Mesenchymal stem cell (in vitro differentiated cells and primary cell): Measurements from ENCODE around the gene TMEM63A.

Experiments used
- DNase-seq: peaks from one replicate; pipeline ENCODE4 v3.0.0-alpha.2; 2013
- H2AFZ ChIP-seq: one replicate; pipeline ENCODE4 v1.6.1; 2013; ENCODE audit warnings: low read depth, mild to moderate bottlenecking, control low read depth, inconsistent platforms, low read length, moderate library complexity
- H2AK5ac ChIP-seq: 2 replicates; pipeline ENCODE4 v1.6.1; 2013; ENCODE audit warnings: low read length, moderate library complexity, mild to moderate bottlenecking, inconsistent platforms; ENCODE audit not compliant: severe bottlenecking
- H2BK120ac ChIP-seq: one replicate; pipeline ENCODE4 v1.6.1; 2013; ENCODE audit warnings: low read depth, mild to moderate bottlenecking, inconsistent platforms, low read length, moderate library complexity
- H2BK12ac ChIP-seq, 2 experiments: one replicate each; pipeline ENCODE4 v1.6.1; 2013; ENCODE audit warnings: inconsistent platforms in 2 of 2, low read length in 2 of 2, mild to moderate bottlenecking in 2 of 2, moderate library complexity in 2 of 2, control low read depth in 1 of 2
- H2BK15ac ChIP-seq: one replicate; pipeline ENCODE4 v1.6.1; 2013; ENCODE audit warnings: mild to moderate bottlenecking, low read depth, inconsistent platforms; ENCODE audit not compliant: poor library complexity, severe bottlenecking
- H2BK5ac ChIP-seq: 2 replicates; pipeline ENCODE4 v1.6.1; 2013; ENCODE audit warnings: low read depth, mild to moderate bottlenecking, low read length, control low read depth, inconsistent platforms; ENCODE audit not compliant: poor library complexity, severe bottlenecking
- H3K14ac ChIP-seq, 2 experiments: one replicate each; pipeline ENCODE4 v1.6.1; 2013; ENCODE audit warnings: inconsistent platforms in 2 of 2, low read length in 2 of 2, control low read depth in 1 of 2, mild to moderate bottlenecking in 1 of 2, moderate library complexity in 1 of 2
- H3K18ac ChIP-seq, 2 experiments: one replicate each; pipeline ENCODE4 v1.6.1; 2013; ENCODE audit warnings: inconsistent platforms in 2 of 2, low read length in 2 of 2, control low read depth in 1 of 2, low read depth in 1 of 2, mild to moderate bottlenecking in 1 of 2
- H3K23ac ChIP-seq, 2 experiments: one replicate each; pipeline ENCODE4 v1.6.1; 2013; ENCODE audit warnings: inconsistent platforms in 2 of 2, low read length in 2 of 2, mild to moderate bottlenecking in 2 of 2, moderate library complexity in 2 of 2, control low read depth in 1 of 2
- H3K27ac ChIP-seq: 2 replicates; pipeline ENCODE4 v1.5.1; 2013; ENCODE audit warnings: mild to moderate bottlenecking, moderate library complexity, low read length, control low read depth, inconsistent platforms; ENCODE audit not compliant: poor library complexity, severe bottlenecking
- H3K27me3 ChIP-seq, 2 experiments: 2 replicates each; pipeline versions ENCODE4 v1.6.1 to v1.7.0; 2013; ENCODE audit warnings: low read length in 2 of 2, mild to moderate bottlenecking in 2 of 2, moderate library complexity in 2 of 2, control low read depth in 1 of 2, inconsistent platforms in 1 of 2; ENCODE audit not compliant: control insufficient read depth in 1 of 2, insufficient read depth in 1 of 2
- H3K36me3 ChIP-seq, 2 experiments: 2 replicates each; pipeline versions ENCODE4 v1.6.1 to v1.7.0; 2013; ENCODE audit warnings: low read length in 2 of 2, control low read depth in 1 of 2, inconsistent platforms in 1 of 2, low read depth in 1 of 2, mild to moderate bottlenecking in 1 of 2; ENCODE audit not compliant: insufficient read depth in 2 of 2, control insufficient read depth in 1 of 2
- H3K4ac ChIP-seq, 2 experiments: one replicate each; pipeline ENCODE4 v1.6.1; 2013; ENCODE audit warnings: inconsistent platforms in 2 of 2, low read length in 2 of 2, mild to moderate bottlenecking in 2 of 2, moderate library complexity in 2 of 2, control low read depth in 1 of 2, low read depth in 1 of 2
- H3K4me1 ChIP-seq: 2 replicates; pipeline ENCODE4 v1.6.1; 2013; ENCODE audit warnings: low read depth, low read length, control low read depth; ENCODE audit not compliant: control insufficient read depth, insufficient read depth
- H3K4me2 ChIP-seq: 2 replicates; pipeline ENCODE4 v1.6.1; 2013; ENCODE audit warnings: low read length, mild to moderate bottlenecking, inconsistent platforms; ENCODE audit not compliant: poor library complexity, severe bottlenecking
- H3K4me3 ChIP-seq, 2 experiments: 2 replicates each; pipeline versions ENCODE4 v1.5.1 to v1.7.0; 2013; ENCODE audit warnings: low read length in 2 of 2, mild to moderate bottlenecking in 2 of 2, control low read depth in 1 of 2, low read depth in 1 of 2; ENCODE audit not compliant: insufficient read depth in 1 of 2
- H3K79me1 ChIP-seq: replicated peaks from 2 replicates; pipeline ENCODE4 v1.6.1; 2013; ENCODE audit warnings: mild to moderate bottlenecking, control low read depth, low read length, inconsistent platforms; ENCODE audit not compliant: poor library complexity, severe bottlenecking
- H3K9ac ChIP-seq: 2 replicates; pipeline ENCODE4 v1.7.0; 2013; ENCODE audit warnings: mild to moderate bottlenecking, low read length, moderate library complexity
- H3K9me3 ChIP-seq: 2 replicates; pipeline ENCODE4 v1.7.0; 2013; ENCODE audit warnings: mild to moderate bottlenecking, low read length; ENCODE audit not compliant: control insufficient read depth
- H4K8ac ChIP-seq: one replicate; pipeline ENCODE4 v1.6.1; 2013; ENCODE audit warnings: inconsistent platforms, mild to moderate bottlenecking, low read length, moderate library complexity
- H4K91ac ChIP-seq: one replicate; pipeline ENCODE4 v1.6.1; 2013; ENCODE audit warnings: mild to moderate bottlenecking, low read length, inconsistent platforms
- WGBS: methylation state at CpG from one replicate; pipeline ENCODE4 v1.1.7; 2013; ENCODE audit warnings: mixed read lengths; 5-methylcytosine and 5-hydroxymethylcytosine counted together

TMEM63A gene

GRCh38 chr1:225825078-225825477 lies 57.1 kb downstream of the TMEM63A start:
- no peak overlapping the region for H4K91ac ChIP-seq
- no peaks in the 10 kb centered on the region for H3K27me3 ChIP-seq
- no peak overlapping the region for H2AK5ac ChIP-seq
- 93% methylated on average over 6 of the region's 6 CpGs for WGBS
- no peak overlapping the region for H3K27ac ChIP-seq
- no peak overlapping the region for H2BK120ac ChIP-seq
- no peaks in the 10 kb centered on the region for H3K4me1 ChIP-seq
- no peak for DNase-seq
- H2BK15ac ChIP-seq = no peak overlapping the region
- no peak overlapping the region for H2BK5ac ChIP-seq
- peak overlapping the region; percentile 55 for H3K9ac ChIP-seq
- no peak overlapping the region for H4K8ac ChIP-seq
- H3K23ac ChIP-seq = no peak overlapping the region
- no peak overlapping the region for H2BK12ac ChIP-seq
- no peak overlapping the region for H3K18ac ChIP-seq
- H3K36me3 ChIP-seq = peaks cover 23 to 28% of the 10 kb centered on the region in 2 experiments
- no peaks in the 10 kb centered on the region for H3K9me3 ChIP-seq
- H3K4ac ChIP-seq = no peak overlapping the region
- peaks cover 28% of the 10 kb centered on the region for H3K79me1 ChIP-seq
- no peak overlapping the region for H2AFZ ChIP-seq
- no peak overlapping the region for H3K14ac ChIP-seq
- no peak overlapping the region for H3K4me3 ChIP-seq
- no peak overlapping the region for H3K4me2 ChIP-seq

- Histone ChIP-seq H3K27ac (no peak overlapping the region), H2BK5ac (no peak overlapping the region), H2BK120ac (no peak overlapping the region), H3K18ac (no peak overlapping the region), H3K14ac (no peak overlapping the region), H2BK15ac (no peak overlapping the region), H3K4me2 (no peak overlapping the region), H3K23ac (no peak overlapping the region), H2AK5ac (no peak overlapping the region), H3K9ac (no peak overlapping the region), H3K4ac (no peak overlapping the region), H3K4me1 (no peaks in the 10 kb centered on the region), H2BK12ac (no peak overlapping the region), H2AFZ (no peak overlapping the region), H3K36me3 (peaks cover 19 to 28% of the 10 kb centered on the region in 2 experiments), H4K8ac (no peak overlapping the region), H3K27me3 (no peaks in the 10 kb centered on the region), H3K4me3 (no peak overlapping the region), H3K79me1 (peaks cover 31% of the 10 kb centered on the region), H4K91ac (no peak overlapping the region), H3K9me3 (no peaks in the 10 kb centered on the region)
- WGBS = 87% methylated on average over 9 of the region's 12 CpGs
- no peak for DNase-seq
These were observed 57.6 kb downstream of the TMEM63A start for GRCh38 chr1:225824533-225824941.

GRCh38 chr1:225823811-225824261 lies 58.3 kb downstream of the TMEM63A start:
- no peak overlapping the region for H3K27ac ChIP-seq

GRCh38 chr1:225822655-225823403 lies 59.4 kb downstream of the TMEM63A start:
- H3K4me2 ChIP-seq = no peak overlapping the region
- no peak overlapping the region for H3K14ac ChIP-seq
- no peaks in the 10 kb centered on the region for H3K9me3 ChIP-seq
- DNase-seq = no peak
- no peak overlapping the region for H3K4ac ChIP-seq
- no peaks in the 10 kb centered on the region for H3K27me3 ChIP-seq
- H2BK120ac ChIP-seq = no peak overlapping the region
- peaks cover 10 to 17% of the 10 kb centered on the region in 2 experiments for H3K36me3 ChIP-seq
- 93% methylated on average over 11 of the region's 12 CpGs for WGBS
- H3K18ac ChIP-seq = no peak overlapping the region
- H3K23ac ChIP-seq = no peak overlapping the region
- H3K9ac ChIP-seq = peak overlapping the region; percentile 13
- no peak overlapping the region for H4K8ac ChIP-seq
- H4K91ac ChIP-seq = no peak overlapping the region
- no peak overlapping the region for H2AFZ ChIP-seq
- H2BK5ac ChIP-seq = no peak overlapping the region
- H2AK5ac ChIP-seq = no peak overlapping the region
- no peak overlapping the region for H3K27ac ChIP-seq
- H3K4me3 ChIP-seq = peak overlapping the region in 1 of 2 experiments; percentile 19
- no peak overlapping the region for H2BK15ac ChIP-seq
- H3K4me1 ChIP-seq = peaks cover 1% of the 10 kb centered on the region
- peaks cover 35% of the 10 kb centered on the region for H3K79me1 ChIP-seq
- H2BK12ac ChIP-seq = no peak overlapping the region

More at GRCh38 chr1:225823811-225824261, 58.3 kb downstream of the TMEM63A start:
- 91% methylated on average over 11 of the region's 12 CpGs for WGBS
- Histone ChIP-seq H2BK5ac (no peak overlapping the region), H3K18ac (no peak overlapping the region), H3K14ac (no peak overlapping the region), H4K91ac (no peak overlapping the region), H2BK120ac (no peak overlapping the region), H3K9ac (no peak overlapping the region), H3K27me3 (no peaks in the 10 kb centered on the region), H3K4me2 (no peak overlapping the region), H3K36me3 (peaks cover 12 to 21% of the 10 kb centered on the region in 2 experiments), H3K9me3 (no peaks in the 10 kb centered on the region), H3K4ac (no peak overlapping the region), H4K8ac (no peak overlapping the region), H3K4me1 (no peaks in the 10 kb centered on the region), H3K4me3 (no peak overlapping the region), H2BK15ac (no peak overlapping the region), H3K23ac (no peak overlapping the region), H2AFZ (no peak overlapping the region), H3K79me1 (peaks cover 34% of the 10 kb centered on the region), H2AK5ac (no peak overlapping the region), H2BK12ac (no peak overlapping the region)
- no peak for DNase-seq
